Stimulated activated memory B cell treated with anti-CD40 and anti-IgM and Interleukin-4, amounts not matched to agents 10 μg/mL and 1 μg/mL and 100 μg/mL, for 72 hours (primary cell): ENCODE results near the gene SREBF1.
A peak's percentile ranks its signal among the peaks of the same experiment; 100 is the strongest.

Source experiments
- ATAC-seq: fragments of 150-1000 bp; cut with Tn5 transposase; 2 replicates; pipeline ENCODE4 v1.10.0; 2021
- H3K27ac Mint-ChIP-seq: one replicate; pipeline ENCODE4 v1.8.0; 2022; ENCODE audit warnings: mild to moderate bottlenecking, mixed read lengths
- H3K27me3 Mint-ChIP-seq: one replicate; pipeline ENCODE4 v1.8.0; 2022; ENCODE audit warnings: mixed read lengths
- H3K36me3 Mint-ChIP-seq: one replicate; pipeline ENCODE4 v1.8.0; 2022; ENCODE audit warnings: mixed read lengths
- H3K4me1 Mint-ChIP-seq: one replicate; pipeline ENCODE4 v1.8.0; 2022; ENCODE audit warnings: mixed read lengths
- H3K4me3 Mint-ChIP-seq: one replicate; pipeline ENCODE4 v1.8.0; 2022; ENCODE audit warnings: mild to moderate bottlenecking, moderate library complexity, mixed read lengths
- H3K9me3 Mint-ChIP-seq: one replicate; pipeline ENCODE4 v1.8.0; 2022; ENCODE audit warnings: mixed read lengths

Gene SREBF1

GRCh38 chr17:17836818-17837379, at the start of gene SREBF1:
SREBF1 (minus strand) TSS chr17:17836986; CDS start chr17:17836817, 169 bp downstream.
- H3K4me3 Mint-ChIP-seq: peak within 1 kb of the TSS; percentile 85
- H3K27ac Mint-ChIP-seq: peak within 1 kb of the TSS; percentile 99

DNA sequence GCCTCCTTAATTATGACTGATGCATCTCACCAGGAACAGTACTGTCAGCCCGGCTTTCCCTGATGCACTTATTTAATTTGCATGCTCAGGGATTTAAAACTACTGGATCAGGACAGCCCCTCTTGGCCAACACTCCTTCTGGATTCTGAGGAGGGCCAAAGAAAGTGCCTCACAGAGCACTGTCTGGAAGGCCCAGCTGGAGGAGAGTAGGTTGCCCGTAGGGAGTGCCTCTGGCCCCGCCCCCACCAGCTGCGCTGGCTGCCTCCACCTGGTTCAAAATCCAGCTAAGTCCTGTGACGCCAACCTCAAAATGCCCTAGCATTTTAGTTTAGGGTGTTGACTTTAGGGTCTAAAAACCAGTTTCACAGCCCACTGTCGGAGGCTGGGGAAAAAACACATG, 49.4 kb upstream of the SREBF1 start:
- Mint-ChIP-seq H3K4me1 (peaks cover 16% of the 10 kb centered on the region), H3K27ac (no peak overlapping the region), H3K4me3 (no peak overlapping the region), H3K27me3 (no peaks in the 10 kb centered on the region), H3K9me3 (no peaks in the 10 kb centered on the region), H3K36me3 (peaks cover 23% of the 10 kb centered on the region)
- no peak for ATAC-seq

More at GRCh38 chr17:17836818-17837379, at the start of gene SREBF1:
- no peaks in the 10 kb centered on the region for H3K27me3 Mint-ChIP-seq
- H3K36me3 Mint-ChIP-seq: peaks cover 13% of the 10 kb centered on the region
- no peaks in the 10 kb centered on the region for H3K9me3 Mint-ChIP-seq
- peak; percentile 56 for ATAC-seq
- H3K4me1 Mint-ChIP-seq: peaks cover 73% of the 10 kb centered on the region

- H3K9me3 Mint-ChIP-seq: no peaks in the 10 kb centered on the region
- H3K27me3 Mint-ChIP-seq: no peaks in the 10 kb centered on the region
- no peak overlapping the region for H3K4me3 Mint-ChIP-seq
- H3K36me3 Mint-ChIP-seq: peaks cover 29% of the 10 kb centered on the region
- no peak for ATAC-seq
- H3K4me1 Mint-ChIP-seq: peaks cover 2% of the 10 kb centered on the region
- H3K27ac Mint-ChIP-seq: no peak overlapping the region
Observed at GRCh38 chr17:17884391-17885357, 47.9 kb upstream of the SREBF1 start.

- Mint-ChIP-seq H3K27ac (no peak overlapping the region), H3K9me3 (no peaks in the 10 kb centered on the region), H3K4me1 (no peaks in the 10 kb centered on the region), H3K36me3 (peaks cover 30% of the 10 kb centered on the region), H3K4me3 (no peak overlapping the region), H3K27me3 (no peaks in the 10 kb centered on the region)
- no peak for ATAC-seq
Observed at GRCh38 chr17:17883801-17884200, 47.0 kb upstream of the SREBF1 start.

DNA sequence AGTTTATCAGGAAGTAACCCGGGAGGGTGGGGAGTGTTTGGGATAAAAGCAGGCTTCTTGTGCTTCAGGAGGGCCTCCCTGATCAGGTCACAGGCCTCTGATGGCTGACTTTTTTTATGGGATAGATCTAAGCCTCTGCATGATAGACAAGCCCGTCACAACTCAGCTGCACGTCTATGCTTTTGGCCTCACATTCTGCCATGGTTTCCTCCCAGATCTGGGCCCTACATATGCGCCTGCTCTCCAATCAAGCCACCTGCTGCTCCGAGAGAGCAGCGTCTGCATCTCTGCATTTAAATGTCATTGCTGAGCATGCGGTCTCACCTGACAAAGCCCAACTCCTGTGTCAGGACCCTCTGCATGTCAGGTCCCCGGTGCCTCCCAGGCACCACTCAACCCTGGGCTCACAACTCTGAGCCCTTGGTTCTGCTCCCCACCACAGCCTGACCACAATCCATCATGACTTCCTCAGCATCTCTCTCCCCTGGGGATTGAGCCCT, 45.3 kb upstream of the SREBF1 start:
- H3K27ac Mint-ChIP-seq: no peak overlapping the region
- no peaks in the 10 kb centered on the region for H3K9me3 Mint-ChIP-seq
- H3K36me3 Mint-ChIP-seq: peaks cover 47% of the 10 kb centered on the region
- no peaks in the 10 kb centered on the region for H3K4me1 Mint-ChIP-seq
- H3K4me3 Mint-ChIP-seq: no peak overlapping the region
- no peak for ATAC-seq
- H3K27me3 Mint-ChIP-seq: no peaks in the 10 kb centered on the region

GRCh38 chr17:17880577-17881196, 43.9 kb upstream of the SREBF1 start:
- Mint-ChIP-seq H3K36me3 (peaks cover 58% of the 10 kb centered on the region), H3K27me3 (no peaks in the 10 kb centered on the region), H3K4me1 (no peaks in the 10 kb centered on the region), H3K9me3 (no peaks in the 10 kb centered on the region), H3K4me3 (no peak overlapping the region), H3K27ac (no peak overlapping the region)
- no peak for ATAC-seq

GRCh38 chr17:17877529-17878358, 41.0 kb upstream of the SREBF1 start:
- no peak for ATAC-seq
- no peak overlapping the region for H3K27ac Mint-ChIP-seq
- no peaks in the 10 kb centered on the region for H3K4me1 Mint-ChIP-seq
- H3K4me3 Mint-ChIP-seq: no peak overlapping the region
- no peaks in the 10 kb centered on the region for H3K9me3 Mint-ChIP-seq
- no peaks in the 10 kb centered on the region for H3K27me3 Mint-ChIP-seq
- H3K36me3 Mint-ChIP-seq: peaks cover 44% of the 10 kb centered on the region

GRCh38 chr17:17876959-17877528, 40.3 kb upstream of the SREBF1 start:
- H3K4me3 Mint-ChIP-seq: no peak overlapping the region

DNA sequence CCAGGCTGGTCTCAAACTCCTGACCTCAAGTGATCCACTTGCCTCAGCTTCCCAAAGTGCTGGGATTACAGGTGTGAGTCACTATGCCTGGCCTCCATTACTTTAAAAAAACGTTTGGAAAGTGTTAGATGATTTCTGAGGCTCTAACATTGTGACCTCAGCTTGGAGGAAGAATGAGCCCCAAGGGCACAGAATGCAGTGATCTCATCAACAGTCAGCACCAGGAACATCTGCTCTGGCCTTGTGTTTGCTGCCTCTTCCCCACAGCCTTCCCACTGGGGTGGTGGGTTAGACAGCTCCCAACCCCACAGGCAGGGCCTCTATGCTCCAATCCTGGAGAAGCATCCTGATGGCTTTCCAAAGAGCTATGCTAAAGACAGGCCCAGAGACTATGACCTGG, 37.7 kb upstream of the SREBF1 start:
- H3K9me3 Mint-ChIP-seq: no peaks in the 10 kb centered on the region
- no peaks in the 10 kb centered on the region for H3K4me1 Mint-ChIP-seq
- no peak overlapping the region for H3K4me3 Mint-ChIP-seq
- H3K27me3 Mint-ChIP-seq: no peaks in the 10 kb centered on the region
- no peak overlapping the region for H3K27ac Mint-ChIP-seq
- no peak for ATAC-seq
- H3K36me3 Mint-ChIP-seq: peaks cover 33% of the 10 kb centered on the region

More at GRCh38 chr17:17876959-17877528, 40.3 kb upstream of the SREBF1 start:
- Mint-ChIP-seq H3K9me3 (no peaks in the 10 kb centered on the region), H3K36me3 (peaks cover 38% of the 10 kb centered on the region), H3K27me3 (no peaks in the 10 kb centered on the region), H3K4me1 (no peaks in the 10 kb centered on the region), H3K27ac (no peak overlapping the region)
- ATAC-seq: no peak

GRCh38 chr17:17873450-17873991, 36.7 kb upstream of the SREBF1 start:
- H3K4me1 Mint-ChIP-seq: no peaks in the 10 kb centered on the region
- no peak overlapping the region for H3K4me3 Mint-ChIP-seq
- peaks cover 35% of the 10 kb centered on the region for H3K36me3 Mint-ChIP-seq
- H3K27me3 Mint-ChIP-seq: no peaks in the 10 kb centered on the region
- no peak overlapping the region for H3K27ac Mint-ChIP-seq
- H3K9me3 Mint-ChIP-seq: no peaks in the 10 kb centered on the region
- no peak for ATAC-seq

GRCh38 chr17:17872547-17873345, 36.0 kb upstream of the SREBF1 start:
- Mint-ChIP-seq H3K27me3 (no peaks in the 10 kb centered on the region), H3K4me3 (no peak overlapping the region), H3K36me3 (peaks cover 28% of the 10 kb centered on the region), H3K9me3 (no peaks in the 10 kb centered on the region), H3K4me1 (no peaks in the 10 kb centered on the region), H3K27ac (no peak overlapping the region)
- no peak for ATAC-seq

DNA sequence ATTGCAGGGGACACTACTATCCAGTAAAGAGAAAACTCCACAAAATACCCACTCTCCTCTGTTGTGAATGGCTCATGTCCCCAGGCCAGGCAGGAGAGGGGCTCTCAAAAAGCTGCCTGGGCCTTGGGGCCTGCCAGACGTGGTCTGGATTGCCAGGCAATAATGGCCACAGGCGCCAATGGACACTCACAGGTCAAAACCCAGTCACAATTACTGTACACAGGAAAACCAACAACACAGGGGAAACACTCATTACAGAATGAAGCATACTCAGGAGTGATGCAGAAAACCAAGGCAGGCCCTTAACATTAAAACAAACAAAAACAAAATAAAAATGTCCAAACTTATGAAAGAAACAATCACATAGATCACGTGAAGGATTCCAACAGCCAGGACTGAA, 35.1 kb upstream of the SREBF1 start:
- no peak overlapping the region for H3K4me3 Mint-ChIP-seq
- no peak overlapping the region for H3K27ac Mint-ChIP-seq
- H3K4me1 Mint-ChIP-seq: no peaks in the 10 kb centered on the region
- no peaks in the 10 kb centered on the region for H3K27me3 Mint-ChIP-seq
- no peaks in the 10 kb centered on the region for H3K9me3 Mint-ChIP-seq
- ATAC-seq: no peak
- peaks cover 19% of the 10 kb centered on the region for H3K36me3 Mint-ChIP-seq

GRCh38 chr17:17870247-17870646, 33.5 kb upstream of the SREBF1 start:
- Mint-ChIP-seq H3K4me3 (no peak overlapping the region), H3K9me3 (no peaks in the 10 kb centered on the region), H3K36me3 (peaks cover 10% of the 10 kb centered on the region), H3K4me1 (no peaks in the 10 kb centered on the region), H3K27me3 (no peaks in the 10 kb centered on the region), H3K27ac (no peak overlapping the region)
- ATAC-seq: no peak
